K562 (cell line): ENCODE data around the gene ANKMY1. TPM values are rescaled to one million over a fixed set of nuclear protein-coding genes. Genes with fewer than 3 reads are reported as not detected.

ENCODE experiments used
- ATAC-seq: fragments of 200-7000 bp; cut with Tn5 transposase; 3 replicates; pipeline ENCODE4 v1.9.1; 2020; ENCODE audit warnings: moderate library complexity
- BruUV-seq: library from RNA; stranded (reverse); fragments of 400-500 nt; replicated peaks from 2 replicates; lab custom pipeline; 2021; lab: Mats Ljungman, UMichigan
- CTCF ChIA-PET: fragments of 300-600 bp; formaldehyde crosslinking; extraction: SDS; loops from one replicate; lab custom pipeline; 2021; ENCODE audit warnings: low intra/inter-chr PET ratio; lab: Yijun Ruan, JAX
- POLR2A ChIA-PET: fragments of 300-600, 350-650 bp; sonication (Branson Sonifier 250); formaldehyde crosslinking; extraction: SDS; loops from one replicate; lab custom pipeline; 2021; ENCODE audit warnings: antibody characterized with exemption, inconsistent platforms; lab: Yijun Ruan, JAX
- DNase-seq, 4 experiments: peaks; one replicate each; pipeline versions ENCODE4 v3.0.0 to v3.0.0-alpha.2; 2011 to 2018; ENCODE audit warnings: low spot score in 3 of 4, mixed read lengths in 3 of 4; ENCODE audit errors: extremely low read depth in 1 of 4
- FAIRE-seq: peaks from 2 replicates; lab custom pipeline; 2011; peaks lifted over from hg19 to GRCh38; lab: Jason Lieb, UNC
- H2AFZ ChIP-seq: 2 replicates; pipeline ENCODE4 v1.6.0; 2011; ENCODE audit warnings: low read depth, low read length, control low read depth, inconsistent platforms
- H3K27ac ChIP-seq: fragments of 200-600 bp; 3 replicates; pipeline ENCODE4 v1.8.0; 2011; ENCODE audit warnings: low read depth, mild to moderate bottlenecking, control low read depth, inconsistent platforms, low read length, moderate library complexity, mixed read lengths; ENCODE audit errors: extremely low read depth
- H3K27me3 ChIP-seq, 2 experiments: fragments of 300-600 bp in 1 of 2; 2 replicates in 1 of 2; 3 replicates in 1 of 2; pipeline versions ENCODE4 v1.6.0 to v1.8.0; 2011; ENCODE audit warnings: inconsistent platforms in 2 of 2, low read length in 2 of 2, mild to moderate bottlenecking in 1 of 2, mixed read lengths in 1 of 2, moderate library complexity in 1 of 2; ENCODE audit not compliant: control insufficient read depth in 2 of 2, insufficient read depth in 2 of 2
- H3K36me3 ChIP-seq: fragments of 300-600 bp; 3 replicates; pipeline ENCODE4 v1.8.0; 2011; ENCODE audit warnings: mild to moderate bottlenecking, low read length, inconsistent platforms; ENCODE audit not compliant: control insufficient read depth, insufficient read depth
- H3K4me1 ChIP-seq, 2 experiments: fragments of 200-600 bp in 1 of 2; replicated peaks in 1 of 2; 2 replicates in 1 of 2; 3 replicates in 1 of 2; pipeline versions ENCODE4 v1.5.1 to v1.8.0; 2011; ENCODE audit warnings: inconsistent platforms in 2 of 2, low read length in 2 of 2, mild to moderate bottlenecking in 1 of 2, mixed read lengths in 1 of 2, moderate library complexity in 1 of 2; ENCODE audit not compliant: control insufficient read depth in 2 of 2, insufficient read depth in 2 of 2
- H3K4me2 ChIP-seq: 2 replicates; pipeline ENCODE4 v1.6.1; 2011; ENCODE audit warnings: low read length, control low read depth, inconsistent platforms, mixed read lengths; ENCODE audit not compliant: insufficient read depth
- H3K4me3 ChIP-seq: fragments of 200-600 bp; sonication (generic), shearing (Covaris generic); 2 replicates; pipeline ENCODE4 v1.5.1; 2016; ENCODE audit warnings: control low read depth, inconsistent platforms
- H3K79me2 ChIP-seq: fragments of 200-600 bp; 3 replicates; pipeline ENCODE4 v1.8.0; 2011; ENCODE audit warnings: low read length, inconsistent platforms; ENCODE audit not compliant: control insufficient read depth, insufficient read depth
- H3K9ac ChIP-seq, 2 experiments: 2 replicates each; pipeline versions ENCODE4 v1.6.0 to v1.6.1; 2011; ENCODE audit warnings: low read depth in 2 of 2, low read length in 2 of 2, control low read depth in 1 of 2, inconsistent platforms in 1 of 2, mild to moderate bottlenecking in 1 of 2, mixed read lengths in 1 of 2; ENCODE audit not compliant: insufficient read depth in 1 of 2
- H3K9me1 ChIP-seq: one replicate; pipeline ENCODE4 v1.6.0; 2011; ENCODE audit warnings: inconsistent platforms, mild to moderate bottlenecking, low read length, moderate library complexity; ENCODE audit not compliant: control insufficient read depth, insufficient read depth
- H3K9me3 ChIP-seq: replicated peaks from 2 replicates; pipeline ENCODE4 v1.5.1; 2011; ENCODE audit warnings: low read depth, low read length, inconsistent platforms; ENCODE audit not compliant: control insufficient read depth, insufficient read depth
- H4K20me1 ChIP-seq: replicated peaks from 2 replicates; pipeline ENCODE4 v1.6.1; 2011; ENCODE audit warnings: low read length, inconsistent platforms, mixed read lengths; ENCODE audit not compliant: control insufficient read depth, insufficient read depth
- ARID3B ChIP-seq: fragments of 250-450 bp; sonication (Bioruptor Pico); IDR thresholded peaks from 2 replicates; pipeline ENCODE4 v1.4.0; 2020; ENCODE audit warnings: borderline replicate concordance
- DDX20 ChIP-seq: fragments of 450-650 bp; IDR thresholded peaks from 2 replicates; pipeline ENCODE4 v1.6.1; 2016; ENCODE audit warnings: missing genetic modification characterization, low read depth, mild to moderate bottlenecking, missing compliant biosample characterization, moderate library complexity
- GTF2A2 ChIP-seq: IDR thresholded peaks from 2 replicates; pipeline ENCODE4 v1.6.1; 2016; ENCODE audit warnings: mild to moderate bottlenecking, missing genetic modification characterization, missing compliant biosample characterization
- KLF13 ChIP-seq: fragments of 450-650 bp; IDR thresholded peaks from 2 replicates; pipeline ENCODE4 v1.6.1; 2016; ENCODE audit warnings: missing genetic modification characterization, low read depth, mild to moderate bottlenecking, missing compliant biosample characterization, moderate library complexity, borderline replicate concordance
- NFIX ChIP-seq: fragments of 250-450 bp; sonication (Bioruptor Pico); IDR thresholded peaks from 2 replicates; pipeline ENCODE4 v1.4.0; 2020; ENCODE audit warnings: low read depth, mild to moderate bottlenecking, moderate library complexity
- POLR2G ChIP-seq: fragments of 200-400 bp; formaldehyde crosslinking; IDR thresholded peaks from 2 replicates; pipeline ENCODE4 v1.6.1; 2017; ENCODE audit warnings: low read depth, mild to moderate bottlenecking, antibody characterized with exemption, low read length, moderate library complexity
- TCF15 ChIP-seq: fragments of 250-450 bp; sonication (Bioruptor Pico); IDR thresholded peaks from 2 replicates; pipeline ENCODE4 v1.8.0; 2022; ENCODE audit warnings: moderate library complexity, mild to moderate bottlenecking, inconsistent platforms
- ZNF551 ChIP-seq: fragments of 250-450 bp; sonication (Bioruptor Pico); IDR thresholded peaks from 2 replicates; pipeline ENCODE4 v1.5.0; 2021; ENCODE audit warnings: mild to moderate bottlenecking, moderate library complexity
- ZNF717 ChIP-seq: fragments of 250-450 bp; sonication (Bioruptor Pico); IDR thresholded peaks from 2 replicates; pipeline ENCODE4 v1.5.0; 2021
- WGBS: fragments of 100-300 bp; shearing (Covaris generic); methylation state at CpG from one replicate; pipeline ENCODE4 v1.1.6; 2016; ENCODE audit warnings: low coverage, mixed read lengths; ENCODE audit not compliant: insufficient coverage; ENCODE audit errors: missing lambda C conversion rate; 5-methylcytosine and 5-hydroxymethylcytosine counted together
- in situ Hi-C: fragments of 300-500 bp; cut with MboI; formaldehyde crosslinking; loops from 4 replicates; pipeline ENCODE4 v1.15.0; 2018; ENCODE audit warnings: inconsistent platforms, mixed read lengths
- intact Hi-C: fragments of 100-400 bp; cut with micrococcal nuclease; formaldehyde crosslinking; loops from 2 replicates; pipeline ENCODE4 v1.14.2; 2022
- polyA plus RNA-seq, 8 experiments: library from polyadenylated mRNA; depleted of rRNA in 4 of 8; stranded (reverse) in 5 of 8; unstranded in 3 of 8; fragments of >200 nt; fragmentation: Nextera tagmentation in 2 of 8; fragmentation: Illumina TruSeq in 1 of 8; extraction: Ambion mirVana in 2 of 8; extraction: Trizol in 1 of 8; gene quantifications; 2 replicates each; pipeline versions ENCODE4 v1.2.1 to v1.2.3, GENCODE V29; 2011 to 2014; ENCODE audit warnings: inconsistent platforms in 1 of 8, missing spikeins in 1 of 8
- total RNA-seq, 7 experiments: library from RNA; depleted of rRNA in 6 of 7; stranded (reverse); fragments of >200 nt in 6 of 7; fragmentation: Illumina TruSeq in 2 of 7; extraction: Trizol in 2 of 7; gene quantifications; 2 replicates each; pipeline versions ENCODE4 v1.2.1 to v1.2.3, GENCODE V29; 2011 to 2021; ENCODE audit warnings: low replicate concordance in 1 of 7

ANKMY1 gene
- total and polyA plus RNA-seq, 9 of the 15 experiments (the other 6 are each of a cell fraction or from before 2014, with no cell fraction given), result 0.75 to 15.1 (median 11.7) TPM

GRCh38 chr2:240603846-240604245 lies 46.1 kb upstream of the ANKMY1 start:
- Histone ChIP-seq H3K9me1 (no peaks in the 10 kb centered on the region), H3K79me2 (no peaks in the 10 kb centered on the region), H3K4me1 (peaks cover 4 to 29% of the 10 kb centered on the region in 2 experiments; a peak in 3 of 5 replicates), H3K27me3 (no peaks in the 10 kb centered on the region), H3K27ac (no peak overlapping the region), H3K4me2 (no peak overlapping the region), H2AFZ (0 out of 2 replicates have a peak overlapping the region, but pooled peaks have one; percentile 9), H3K9ac (peak overlapping the region in 1 of 2 experiments; percentile 80; a peak in 2 of 4 replicates), H3K9me3 (no peaks in the 10 kb centered on the region), H4K20me1 (no peaks in the 10 kb centered on the region), H3K36me3 (no peaks in the 10 kb centered on the region), H3K4me3 (no peak overlapping the region)
- intact Hi-C loops (loop anchor here (1.0 kb wide), 1 partner anchor 38 kb away; no protein-coding TSS in a partner anchor), in situ Hi-C loops (no loop called here)
- no TSS peak for BruUV-seq
- POLR2A ChIA-PET, result interaction anchor here (0.6 to 0.7 kb wide), 3 partner anchors 41 to 1323 kb away, joined by 3 to 4 read pairs (median 3); no protein-coding TSS in a partner anchor
- CTCF ChIA-PET, result no interaction called here
- peak; percentile 18 for ATAC-seq
- TF ChIP-seq POLR2G, result peak; percentile 16; the same call in 1 of the 2 replicates
- TF ChIP-seq GTF2A2 (tag), result no peak
- 67% methylated on average over 1 of the region's 10 CpGs for WGBS
- DNase-seq, result no peak
- FAIRE-seq, result no peak

DNA sequence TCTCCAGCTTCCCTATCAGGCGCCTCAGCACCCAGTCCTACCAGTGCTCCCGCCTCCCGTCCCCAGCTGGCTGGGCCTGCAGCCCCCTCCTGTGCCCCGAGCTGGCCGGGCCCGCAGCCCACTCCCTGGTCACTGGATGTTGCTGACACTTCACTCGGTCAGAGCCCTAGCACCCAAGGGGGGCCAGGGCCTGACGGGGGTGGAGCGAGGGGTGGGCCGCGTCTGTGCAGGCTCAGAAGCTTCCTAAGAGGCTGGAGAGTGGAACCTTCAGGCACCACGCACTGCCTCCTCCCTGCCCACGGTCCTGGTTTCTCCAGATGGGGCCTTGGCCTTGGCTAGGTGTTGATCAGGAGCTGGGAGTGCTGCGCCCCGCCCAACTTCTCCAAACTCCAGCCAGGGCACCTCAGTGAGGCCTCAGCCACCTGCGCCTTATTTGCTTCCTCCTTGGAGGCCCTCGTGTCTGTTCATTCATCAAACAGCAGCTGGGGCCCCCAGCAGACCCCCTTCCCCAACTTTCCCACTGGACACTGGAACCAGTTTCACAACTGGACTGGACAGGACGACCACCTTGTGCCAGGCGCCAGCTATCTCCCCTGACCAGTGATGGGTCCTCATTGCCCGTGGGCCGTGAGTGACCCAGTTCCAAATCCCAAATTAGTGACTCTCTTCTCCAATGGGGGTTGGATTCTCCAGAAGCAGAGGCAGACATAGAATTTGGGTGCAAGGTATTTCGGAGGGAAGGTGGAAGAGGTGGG lies 45.5 kb upstream of the ANKMY1 start:
- no peak overlapping the region for H3K27ac ChIP-seq
- H2AFZ ChIP-seq, result no peak overlapping the region
- intact Hi-C loops, result no loop called here
- H3K79me2 ChIP-seq, result no peaks in the 10 kb centered on the region
- H3K4me2 ChIP-seq, result no peak overlapping the region
- H3K9me3 ChIP-seq, result no peaks in the 10 kb centered on the region
- in situ Hi-C loops, result no loop called here
- ChIA-PET POLR2A (no interaction called here), CTCF (no interaction called here)
- no peaks in the 10 kb centered on the region for H3K36me3 ChIP-seq
- no peak for FAIRE-seq
- no peaks in the 10 kb centered on the region for H3K9me1 ChIP-seq
- 89% methylated on average over 9 of the region's 22 CpGs for WGBS
- ATAC-seq, result no peak
- no peak overlapping the region; a peak in 2 of 4 replicates for H3K9ac ChIP-seq
- H4K20me1 ChIP-seq, result no peaks in the 10 kb centered on the region
- no TSS peak for BruUV-seq
- no peak for DNase-seq
- H3K4me3 ChIP-seq, result no peak overlapping the region
- H3K4me1 ChIP-seq, result peaks cover 4 to 29% of the 10 kb centered on the region in 2 experiments; a peak in 3 of 5 replicates
- H3K27me3 ChIP-seq, result no peaks in the 10 kb centered on the region
- TF ChIP-seq DDX20 (tag) (no peak), KLF13 (tag) (no peak), ZNF551 (CRISPR knock-in tag) (no peak), TCF15 (CRISPR knock-in tag) (no peak), NFIX (CRISPR knock-in tag) (no peak), ZNF717 (CRISPR knock-in tag) (no peak), ARID3B (CRISPR knock-in tag) (no peak)
